ENCODE measurements around the gene OR10C1.
"Not testable (repeated sequence)": the region's sequence is repeated elsewhere in the genome, so short reads cannot be mapped to it uniquely, and the experiment has no call there.

Gene OR10C1

GRCh38 chr6:29439006-29439405 is at the start of gene OR10C1:
OR10C1 (plus strand) TSS chr6:29439306; CDS start chr6:29440016, 710 bp downstream.
- DNase-seq (ENCODE audit: low read depth in 2 of 2, low spot score in 1 of 2) = no peak

GRCh38 chr6:29395331-29395730 is 43.8 kb upstream of the OR10C1 start, which contains the start of gene OR12D2:
OR12D2 (plus strand) TSS chr6:29395631; CDS start chr6:29396700, 1,069 bp downstream.
- DNase-seq (ENCODE audit: low read depth in 2 of 2, low spot score in 1 of 2) = no peak

DNA sequence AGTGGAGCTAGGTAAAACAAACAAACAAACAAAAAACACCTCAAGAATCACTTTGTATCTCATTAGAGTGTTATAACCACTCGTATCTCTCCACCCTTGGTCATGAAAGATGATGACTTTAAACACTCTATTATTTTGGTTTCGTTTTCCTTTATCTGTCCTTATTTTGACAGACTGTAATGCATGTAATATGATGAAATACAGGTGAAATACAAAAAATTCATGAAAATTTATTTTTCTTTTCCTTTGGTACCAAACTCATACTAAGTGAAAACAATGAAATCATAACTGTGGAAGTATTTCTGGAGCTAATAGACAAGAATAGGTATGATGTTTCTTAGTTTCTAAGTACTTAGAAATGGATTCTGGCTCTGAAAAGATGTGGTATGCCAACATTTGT is 39.6 kb upstream of the OR10C1 start:
- no peak for DNase-seq (ENCODE audit: low read depth in 2 of 2, low spot score in 1 of 2)

DNA sequence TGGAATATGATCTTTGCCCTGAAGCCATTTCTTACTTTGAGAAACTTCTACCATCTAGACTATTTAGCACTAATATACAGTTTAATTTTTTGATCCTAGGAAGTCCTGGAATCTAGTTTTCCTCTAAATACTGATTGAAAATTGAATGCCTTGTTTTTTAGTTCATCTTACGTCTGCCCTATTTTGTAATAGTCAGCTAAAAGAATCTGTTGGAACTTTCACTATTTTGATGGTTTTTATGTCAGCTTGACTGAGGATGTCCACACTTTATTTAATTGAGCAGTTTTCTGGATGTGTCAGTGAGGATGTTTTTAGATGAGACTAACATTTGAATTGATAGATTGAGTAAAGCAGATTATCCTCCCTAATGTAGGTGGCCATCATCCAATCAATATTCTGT is 35.3 kb upstream of the OR10C1 start:
- DNase-seq (ENCODE audit: low read depth in 2 of 2, low spot score in 1 of 2) = no peak

DNA sequence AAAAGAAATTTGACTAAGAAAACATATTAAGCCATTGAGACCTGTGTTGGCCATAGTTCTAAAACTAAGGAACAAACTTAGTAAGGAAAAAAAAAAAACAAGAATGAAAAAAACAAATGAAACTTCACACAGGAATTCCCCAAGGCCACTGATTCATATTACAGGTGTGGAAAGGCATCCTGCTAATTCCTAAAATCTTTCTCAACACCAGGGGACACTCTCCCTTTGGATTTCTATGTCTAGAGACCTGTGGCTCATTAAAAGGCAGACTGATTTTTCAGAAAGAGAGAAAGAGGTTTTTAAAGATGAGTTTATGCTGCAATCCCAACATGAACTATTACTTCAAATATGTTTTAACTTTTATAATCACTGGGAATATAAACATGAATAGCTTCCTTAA is 24.5 kb upstream of the OR10C1 start, which contains the start of gene OR12D1:
Gene OR12D1, plus strand, starts transcription at position 341 of the 400 bp plus-strand sequence.
- DNase-seq (ENCODE audit: low read depth in 2 of 2, low spot score in 1 of 2) = no peak

DNA sequence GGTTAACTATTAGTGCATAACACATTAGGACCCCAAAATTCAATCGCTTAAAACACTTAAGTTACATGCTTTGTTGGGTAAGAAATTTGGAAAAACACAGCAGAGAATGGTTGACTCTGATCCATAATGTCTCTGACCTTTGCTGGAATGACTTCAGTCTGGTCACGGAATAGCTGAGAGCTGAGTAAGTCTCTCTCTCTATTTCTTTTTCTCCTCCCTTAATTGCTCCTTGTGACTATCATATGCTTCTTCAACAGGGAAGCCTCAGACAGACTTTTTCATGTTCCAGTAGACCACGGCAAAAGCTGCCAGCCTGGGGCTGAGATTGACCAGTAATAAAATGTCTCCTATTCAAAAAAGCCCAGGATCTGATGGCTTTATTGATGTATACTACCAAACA is 19.6 kb upstream of the OR10C1 start:
- DNase-seq (ENCODE audit: low read depth in 2 of 2, low spot score in 1 of 2) = no peak

- no peak for DNase-seq (ENCODE audit: low read depth in 2 of 2, low spot score in 1 of 2)
Observed at GRCh38 chr6:29424168-29424567, 14.9 kb upstream of the OR10C1 start.

DNA sequence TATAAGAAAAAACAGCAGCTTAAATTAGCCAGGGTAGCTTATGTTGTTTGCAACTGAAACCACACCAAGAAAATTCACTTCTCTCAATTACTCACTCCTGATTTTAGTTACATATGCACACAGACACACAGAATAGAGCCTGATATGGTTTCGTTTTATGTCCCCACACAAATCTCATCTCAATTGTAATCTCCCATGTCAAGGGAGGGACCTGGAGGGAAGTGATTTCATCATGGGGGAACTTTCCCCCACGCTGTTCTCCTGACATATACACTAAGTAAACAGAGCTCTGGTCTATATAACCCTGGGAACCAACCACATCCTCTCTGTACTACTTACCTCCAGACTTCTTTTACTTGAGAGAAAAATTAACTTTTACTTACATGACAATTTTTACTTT is 14.5 kb upstream of the OR10C1 start:
- no peak for DNase-seq (ENCODE audit: low read depth in 2 of 2, low spot score in 1 of 2)

DNA sequence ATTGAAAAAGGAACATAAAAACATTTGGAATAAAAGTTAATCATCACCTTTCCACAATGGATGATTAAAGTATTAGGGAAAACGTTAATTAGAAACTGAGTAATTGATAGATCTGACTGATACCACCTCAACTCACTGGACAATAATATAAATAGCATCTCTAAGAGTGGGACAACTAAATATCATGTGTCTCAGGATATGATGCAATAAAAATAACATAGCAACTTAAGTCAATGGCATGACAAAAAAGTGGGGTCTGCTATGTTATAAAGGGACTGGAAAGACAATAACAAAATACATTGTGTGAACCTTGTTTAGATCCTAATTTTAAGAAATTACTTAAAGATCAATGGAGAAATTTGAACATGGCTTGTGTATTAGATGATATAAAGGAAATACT is 14.0 kb upstream of the OR10C1 start:
- DNase-seq (ENCODE audit: low read depth in 2 of 2, low spot score in 1 of 2) = no peak

- DNase-seq (ENCODE audit: low read depth in 2 of 2, low spot score in 1 of 2) = no peak
Observed at GRCh38 chr6:29426654-29427053, 12.5 kb upstream of the OR10C1 start.

DNA sequence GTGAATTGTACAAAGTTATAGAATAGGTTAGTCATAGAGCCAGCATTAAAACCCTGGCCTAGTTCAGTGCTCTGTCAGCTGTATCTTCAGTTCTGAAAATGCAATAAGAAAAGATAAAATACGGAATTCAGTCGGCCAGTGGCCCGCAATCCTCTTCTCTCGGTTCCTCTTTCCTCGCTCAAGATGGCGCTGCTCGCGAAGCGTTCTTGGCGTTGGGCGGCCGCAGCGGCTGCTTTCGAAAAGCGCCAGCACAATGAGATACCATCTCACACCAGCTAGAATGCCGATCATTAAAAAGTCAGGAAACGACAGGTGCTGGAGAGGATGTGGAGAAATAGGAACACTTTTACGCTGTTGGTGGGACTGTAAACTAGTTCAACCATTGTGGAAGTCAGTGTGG is 2.4 kb upstream of the OR10C1 start:
- not testable (repeated sequence) for DNase-seq (ENCODE audit: low read depth in 2 of 2, low spot score in 1 of 2)

DNA sequence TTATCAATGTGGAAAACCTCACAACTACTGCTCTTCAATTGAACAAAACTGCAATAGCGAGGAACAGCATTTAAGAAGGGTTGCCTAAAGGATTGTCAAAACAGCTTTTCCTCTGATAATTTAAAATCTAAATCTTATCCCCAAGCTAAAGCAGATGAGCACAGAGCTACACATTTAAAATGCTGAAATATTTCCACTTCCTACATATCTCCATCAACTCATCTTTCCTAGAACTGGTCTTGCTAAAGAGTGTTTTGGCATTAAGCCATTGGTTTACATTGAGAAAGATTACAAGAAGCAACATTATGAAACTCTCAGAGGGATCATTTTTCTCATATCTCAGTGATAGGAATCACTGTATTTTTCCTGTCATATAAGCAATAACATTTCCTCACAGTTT is 3.6 kb downstream of the OR10C1 start:
- no peak for DNase-seq (ENCODE audit: low read depth in 2 of 2, low spot score in 1 of 2)

DNA sequence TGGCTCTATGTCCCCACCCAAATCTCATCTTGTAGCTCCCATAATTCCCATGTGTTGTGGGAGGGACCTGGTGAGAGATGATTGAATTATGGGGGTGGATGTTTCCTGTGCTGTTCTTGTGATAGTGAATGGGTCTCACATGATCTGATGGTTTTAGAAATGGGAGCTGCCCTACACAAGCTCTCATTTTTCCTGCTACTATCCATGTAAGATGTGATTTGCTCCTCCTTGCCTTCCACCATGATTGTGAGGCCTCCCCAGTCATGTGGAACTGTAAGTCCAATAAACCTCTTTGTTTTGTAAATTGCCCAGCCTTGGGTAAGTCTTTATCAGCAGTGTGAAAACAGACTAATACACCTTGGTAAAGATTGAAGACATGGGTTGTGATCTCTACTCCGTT is 4.9 kb downstream of the OR10C1 start:
- DNase-seq (ENCODE audit: low read depth in 2 of 2, low spot score in 1 of 2) = not testable (repeated sequence)

GRCh38 chr6:29447670-29448069 is 8.6 kb downstream of the OR10C1 start:
- no peak for DNase-seq (ENCODE audit: low read depth in 2 of 2, low spot score in 1 of 2)

DNA sequence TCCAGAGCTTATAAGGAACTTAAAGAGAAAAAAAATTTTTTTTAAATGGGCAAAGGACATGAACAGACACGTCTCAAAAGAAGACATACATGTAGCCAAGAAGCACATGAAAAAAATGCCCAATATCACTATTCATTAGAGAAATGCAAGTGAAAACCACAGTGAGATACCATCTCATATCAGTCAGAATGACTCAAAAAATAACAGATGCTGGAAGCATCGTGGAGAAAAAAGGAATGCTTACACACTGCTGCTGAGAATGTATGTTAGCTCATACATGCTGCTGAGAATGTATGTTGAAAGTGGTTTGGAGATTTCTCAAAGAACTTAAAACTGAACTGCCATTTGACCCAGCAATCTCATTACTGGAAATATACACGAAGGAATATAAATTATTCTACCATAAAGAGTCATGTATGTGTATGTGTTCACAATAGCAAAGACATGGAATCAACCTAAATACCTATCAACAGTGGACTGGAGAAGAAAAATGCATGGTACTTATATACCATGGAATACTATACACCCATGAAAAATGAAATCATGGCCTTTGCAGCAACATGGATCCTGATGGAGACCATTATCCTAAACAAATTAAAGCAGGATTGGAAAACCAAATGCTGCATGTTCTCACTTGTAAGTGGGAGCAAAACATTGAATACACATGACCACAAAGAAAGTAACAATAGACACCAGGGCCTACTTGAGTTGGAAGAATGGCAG is 12.5 kb downstream of the OR10C1 start:
- DNase-seq (ENCODE audit: low read depth in 2 of 2, low spot score in 1 of 2) = no peak

GRCh38 chr6:29456971-29457370 is 17.9 kb downstream of the OR10C1 start, which contains the start of the genes OR11A1 and OR2H1:
OR11A1 (minus strand) TSS chr6:29457071; CDS start chr6:29427641, 29,430 bp downstream.
OR2H1 (plus strand) TSS chr6:29457155; CDS start chr6:29461770, 4,615 bp downstream.
- no peak for DNase-seq (ENCODE audit: low read depth in 2 of 2, low spot score in 1 of 2)

- DNase-seq (ENCODE audit: low read depth in 2 of 2, low spot score in 1 of 2) = no peak
Observed at GRCh38 chr6:29461021-29461814, 22.1 kb downstream of the OR10C1 start.

GRCh38 chr6:29462022-29462421 is 22.9 kb downstream of the OR10C1 start:
- no peak for DNase-seq (ENCODE audit: low read depth in 2 of 2, low spot score in 1 of 2)

GRCh38 chr6:29465279-29465678 is 26.2 kb downstream of the OR10C1 start:
- no peak for DNase-seq (ENCODE audit: low read depth in 2 of 2, low spot score in 1 of 2)

DNA sequence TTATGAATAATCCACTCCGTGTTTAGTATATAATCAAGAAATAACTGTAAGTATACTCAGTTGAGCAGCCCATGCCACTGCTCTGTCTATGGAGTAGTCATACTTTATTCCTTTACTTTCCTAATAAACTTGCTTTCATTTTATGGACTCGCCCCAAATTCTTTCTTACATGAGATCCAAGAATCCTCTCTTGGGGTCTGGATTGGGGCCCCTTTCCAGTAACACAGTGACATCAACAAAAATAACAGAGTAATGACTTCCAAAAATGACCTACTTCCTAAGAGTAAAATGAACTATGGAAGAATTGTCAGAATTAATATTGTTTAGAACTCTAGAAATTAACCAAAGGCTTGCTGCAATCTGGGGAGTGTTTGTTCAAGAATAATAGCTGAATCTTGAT is 26.7 kb downstream of the OR10C1 start:
- DNase-seq (ENCODE audit: low read depth in 2 of 2, low spot score in 1 of 2) = no peak

DNA sequence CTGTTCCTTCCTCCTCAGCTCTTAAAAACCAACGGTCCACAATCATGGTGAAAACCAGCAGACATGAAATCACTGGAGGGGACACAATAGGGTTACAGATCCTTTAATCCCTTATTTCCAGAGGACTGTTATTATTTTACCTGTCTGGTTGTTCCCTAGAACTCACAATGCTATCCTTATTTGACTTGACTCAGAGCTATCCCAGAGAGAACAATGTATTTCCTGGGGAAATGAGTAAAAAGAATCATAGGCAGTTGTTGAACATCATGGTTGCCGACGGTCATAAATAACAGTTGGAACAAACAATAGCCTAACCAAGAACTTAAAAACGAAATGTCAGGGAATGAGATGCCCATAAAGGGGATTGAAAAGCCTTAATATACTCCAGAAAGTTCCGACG is 27.1 kb downstream of the OR10C1 start:
- DNase-seq (ENCODE audit: low read depth in 2 of 2, low spot score in 1 of 2) = no peak

DNA sequence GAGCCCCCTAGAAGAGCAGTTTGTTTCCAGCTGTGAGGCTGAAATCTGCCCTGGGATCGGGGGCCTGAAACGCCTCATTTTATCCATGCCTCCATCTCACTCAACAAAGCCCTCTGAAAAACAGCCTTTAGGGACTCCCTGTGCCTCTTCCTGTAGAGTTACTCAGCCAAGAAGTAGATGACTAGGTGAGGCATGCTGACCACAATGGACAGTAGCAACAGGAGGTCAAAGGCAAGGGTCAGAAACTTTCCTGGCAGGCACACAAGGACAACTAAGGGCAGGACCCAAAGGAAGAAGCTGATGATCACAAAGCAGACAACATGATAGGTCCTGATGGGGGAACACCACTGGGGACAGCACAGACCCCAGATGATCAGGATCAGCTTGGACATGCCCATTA is 35.9 kb downstream of the OR10C1 start:
- no peak for DNase-seq (ENCODE audit: low read depth in 2 of 2, low spot score in 1 of 2)

Measured in stimulated activated CD8-positive, alpha-beta memory T cell treated with anti-CD3 and anti-CD28 coated beads, Interleukin-4, amount 100 ng/mL, for 4 hours (primary cell).